HG03135 (cell line): Measurements from ENCODE around the gene KHK.

Experiments used
- ATAC-seq: cut with Tn5 transposase; IDR thresholded peaks from one replicate; pipeline ENCODE4 v1.9.1; 2021; ENCODE audit warnings: mild to moderate bottlenecking, moderate library complexity; ENCODE audit not compliant: unreplicated experiment

KHK gene

DNA sequence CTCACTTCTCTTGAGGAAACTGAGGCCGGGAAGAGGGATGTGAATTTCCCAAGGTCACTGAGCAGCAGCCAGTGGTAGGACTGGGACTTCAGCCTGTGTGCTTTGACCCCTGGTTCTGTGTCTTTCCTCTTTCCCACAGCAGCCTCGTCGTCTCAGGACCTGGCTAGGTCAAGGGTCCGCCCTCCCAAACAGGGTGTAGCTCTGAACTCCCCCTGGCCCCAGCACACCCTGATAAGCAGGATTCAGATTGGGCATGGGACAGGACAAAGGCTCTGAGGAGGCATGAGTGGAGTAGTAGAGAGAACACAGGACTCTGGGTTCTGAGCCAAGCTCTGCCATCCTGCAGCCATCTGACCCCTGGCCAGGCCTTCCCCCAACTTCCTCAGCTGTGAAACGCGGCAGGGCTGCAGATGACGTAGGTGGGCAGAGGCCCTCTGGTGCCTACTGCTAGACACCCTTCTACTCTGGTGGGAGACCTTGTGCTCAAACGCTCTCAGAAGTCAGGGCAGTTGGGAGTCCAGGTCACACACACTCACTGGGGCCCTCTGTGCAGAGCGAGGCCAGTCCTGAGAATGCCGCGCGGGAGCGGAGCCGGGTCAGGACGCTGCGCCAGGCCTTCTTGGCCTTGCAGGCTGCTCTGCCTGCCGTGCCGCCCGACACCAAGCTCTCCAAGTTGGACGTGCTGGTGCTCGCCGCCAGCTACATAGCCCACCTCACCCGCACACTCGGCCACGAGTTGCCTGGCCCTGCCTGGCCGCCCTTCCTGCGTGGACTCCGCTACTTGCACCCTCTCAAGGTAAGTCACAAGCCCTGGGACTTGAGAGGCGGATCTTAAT, 63.2 kb downstream of the KHK start:
- ATAC-seq = no peak
